Neural progenitor cell (in vitro differentiated cells): ENCODE data around the gene KLC1. TPM values are rescaled to one million over a fixed set of nuclear protein-coding genes. Genes with fewer than 3 reads are reported as not detected.

Source experiments
- DNase-seq: peaks from one replicate; pipeline ENCODE4 v3.0.0-alpha.2; 2016; ENCODE audit warnings: low spot score
- H2AFZ ChIP-seq: fragments of 200-600 bp; sonication (generic); replicated peaks from 2 replicates; pipeline ENCODE4 v1.6.1; 2016; ENCODE audit warnings: antibody characterized with exemption
- H3F3A ChIP-seq: fragments of 200-600 bp; sonication (generic); 2 replicates; pipeline ENCODE4 v1.6.1; 2016; ENCODE audit warnings: antibody characterized with exemption, low read depth
- H3K27ac ChIP-seq: fragments of 200-600 bp; sonication (generic); 2 replicates; pipeline ENCODE4 v1.5.1; 2016; ENCODE audit warnings: mild to moderate bottlenecking
- H3K27me3 ChIP-seq: fragments of 200-600 bp; sonication (generic); 2 replicates; pipeline ENCODE4 v1.6.1; 2016; ENCODE audit warnings: mild to moderate bottlenecking, moderate library complexity
- H3K36me3 ChIP-seq: fragments of 200-600 bp; sonication (generic); 2 replicates; pipeline ENCODE4 v1.5.1; 2016
- H3K4me1 ChIP-seq: fragments of 200-600 bp; sonication (generic); 2 replicates; pipeline ENCODE4 v1.6.1; 2016; ENCODE audit warnings: mixed run types
- H3K4me2 ChIP-seq: fragments of 200-600 bp; sonication (generic); 2 replicates; pipeline ENCODE4 v1.6.1; 2016
- H3K4me3 ChIP-seq: fragments of 200-600 bp; sonication (generic); 2 replicates; pipeline ENCODE4 v1.5.1; 2016
- H3K79me2 ChIP-seq: fragments of 200-600 bp; sonication (generic); 2 replicates; pipeline ENCODE4 v1.6.1; 2016; ENCODE audit warnings: low read depth
- H3K9ac ChIP-seq: fragments of 200-600 bp; sonication (generic); 2 replicates; pipeline ENCODE4 v1.6.1; 2016
- H3K9me3 ChIP-seq: fragments of 200-600 bp; sonication (generic); 2 replicates; pipeline ENCODE4 v1.5.1; 2016; ENCODE audit warnings: low read depth
- H4K20me1 ChIP-seq: fragments of 200-600 bp; sonication (generic); 2 replicates; pipeline ENCODE4 v1.6.1; 2016; ENCODE audit warnings: low read depth
- H3K27ac Mint-ChIP-seq: 3 replicates; pipeline ENCODE4 v1.8.0; 2021; ENCODE audit warnings: mixed read lengths
- H3K27me3 Mint-ChIP-seq: 2 replicates; pipeline ENCODE4 v1.8.0; 2022; ENCODE audit warnings: low read depth, mild to moderate bottlenecking, inconsistent platforms, moderate library complexity, mixed read lengths; ENCODE audit not compliant: insufficient read depth
- H3K36me3 Mint-ChIP-seq: 3 replicates; pipeline ENCODE4 v1.8.0; 2021; ENCODE audit warnings: mixed read lengths
- H3K4me1 Mint-ChIP-seq: 3 replicates; pipeline ENCODE4 v1.8.0; 2021; ENCODE audit warnings: mixed read lengths
- H3K4me3 Mint-ChIP-seq: 3 replicates; pipeline ENCODE4 v1.8.0; 2021; ENCODE audit warnings: mild to moderate bottlenecking, moderate library complexity, mixed read lengths
- H3K9me3 Mint-ChIP-seq: 3 replicates; pipeline ENCODE4 v1.8.0; 2020; ENCODE audit warnings: mixed read lengths
- EZH2 ChIP-seq: fragments of 200-600 bp; sonication (generic); IDR thresholded peaks from 2 replicates; pipeline ENCODE4 v1.6.1; 2017; ENCODE audit warnings: antibody characterized with exemption, mild to moderate bottlenecking, moderate library complexity
- EZH2phosphoT487 ChIP-seq: fragments of 200-600 bp; sonication (generic); IDR thresholded peaks from 2 replicates; pipeline ENCODE4 v1.6.1; 2017; ENCODE audit warnings: antibody characterized with exemption
- total RNA-seq: library from RNA; depleted of rRNA; stranded (reverse); fragments of >200 nt; gene quantifications from 2 replicates; pipeline ENCODE4 v1.2.3, GENCODE V29; 2015; ENCODE audit warnings: low replicate concordance
- TF ChIP-seq, protein P1 (sequence below): fragments of 200-600 bp; sonication (generic); IDR thresholded peaks from 2 replicates; pipeline ENCODE4 v1.5.1; 2017; ENCODE audit warnings: antibody characterized with exemption, mild to moderate bottlenecking

KLC1 gene
- total RNA-seq, 1 donor from 2014 or later, result 163 TPM

DNA sequence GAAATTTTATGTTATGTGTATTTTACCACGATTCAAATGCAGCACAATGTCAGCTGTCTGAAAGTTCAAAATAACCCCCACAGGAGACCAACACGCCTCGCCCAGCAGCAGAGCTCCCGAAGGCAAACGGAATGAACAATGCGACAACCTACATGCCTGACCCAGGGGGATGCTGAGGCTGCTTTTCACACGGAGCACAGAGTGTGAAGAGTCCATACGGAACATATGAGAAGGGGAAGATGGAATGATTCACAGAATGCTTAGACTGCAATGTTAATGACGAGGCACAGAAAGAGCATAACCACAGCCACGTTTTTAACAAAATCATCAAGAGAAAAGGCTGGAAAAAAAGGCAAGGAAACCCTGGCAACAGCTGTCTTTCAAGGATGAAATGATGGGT is 109.2 kb downstream of the KLC1 start:
- no peak overlapping the region for H3K4me3 ChIP-seq
- peaks cover 5% of the 10 kb centered on the region for H4K20me1 ChIP-seq
- H3K27me3 Mint-ChIP-seq, result peaks cover 4% of the 10 kb centered on the region
- H3K36me3 Mint-ChIP-seq, result peaks cover 15% of the 10 kb centered on the region
- no peak overlapping the region for H2AFZ ChIP-seq
- H3K27ac ChIP-seq, result no peak overlapping the region
- no peaks in the 10 kb centered on the region for H3K36me3 ChIP-seq
- H3K4me1 ChIP-seq, result peaks cover 5% of the 10 kb centered on the region
- H3K27me3 ChIP-seq, result no peaks in the 10 kb centered on the region
- no peak overlapping the region for H3K9ac ChIP-seq
- peak overlapping the region; percentile 81 for H3K27ac Mint-ChIP-seq
- H3K9me3 Mint-ChIP-seq, result no peaks in the 10 kb centered on the region
- TF ChIP-seq EZH2phosphoT487, result no peak
- TF ChIP-seq, protein P1, sequence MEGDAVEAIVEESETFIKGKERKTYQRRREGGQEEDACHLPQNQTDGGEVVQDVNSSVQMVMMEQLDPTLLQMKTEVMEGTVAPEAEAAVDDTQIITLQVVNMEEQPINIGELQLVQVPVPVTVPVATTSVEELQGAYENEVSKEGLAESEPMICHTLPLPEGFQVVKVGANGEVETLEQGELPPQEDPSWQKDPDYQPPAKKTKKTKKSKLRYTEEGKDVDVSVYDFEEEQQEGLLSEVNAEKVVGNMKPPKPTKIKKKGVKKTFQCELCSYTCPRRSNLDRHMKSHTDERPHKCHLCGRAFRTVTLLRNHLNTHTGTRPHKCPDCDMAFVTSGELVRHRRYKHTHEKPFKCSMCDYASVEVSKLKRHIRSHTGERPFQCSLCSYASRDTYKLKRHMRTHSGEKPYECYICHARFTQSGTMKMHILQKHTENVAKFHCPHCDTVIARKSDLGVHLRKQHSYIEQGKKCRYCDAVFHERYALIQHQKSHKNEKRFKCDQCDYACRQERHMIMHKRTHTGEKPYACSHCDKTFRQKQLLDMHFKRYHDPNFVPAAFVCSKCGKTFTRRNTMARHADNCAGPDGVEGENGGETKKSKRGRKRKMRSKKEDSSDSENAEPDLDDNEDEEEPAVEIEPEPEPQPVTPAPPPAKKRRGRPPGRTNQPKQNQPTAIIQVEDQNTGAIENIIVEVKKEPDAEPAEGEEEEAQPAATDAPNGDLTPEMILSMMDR, result no peak
- TF ChIP-seq EZH2, result no peak
- H3K79me2 ChIP-seq, result no peaks in the 10 kb centered on the region
- H3F3A ChIP-seq, result no peaks in the 10 kb centered on the region
- H3K4me2 ChIP-seq, result no peak overlapping the region
- H3K4me3 Mint-ChIP-seq, result peak overlapping the region; percentile 21
- no peak for DNase-seq
- H3K4me1 Mint-ChIP-seq, result peaks cover 4% of the 10 kb centered on the region
- H3K9me3 ChIP-seq, result no peaks in the 10 kb centered on the region

DNA sequence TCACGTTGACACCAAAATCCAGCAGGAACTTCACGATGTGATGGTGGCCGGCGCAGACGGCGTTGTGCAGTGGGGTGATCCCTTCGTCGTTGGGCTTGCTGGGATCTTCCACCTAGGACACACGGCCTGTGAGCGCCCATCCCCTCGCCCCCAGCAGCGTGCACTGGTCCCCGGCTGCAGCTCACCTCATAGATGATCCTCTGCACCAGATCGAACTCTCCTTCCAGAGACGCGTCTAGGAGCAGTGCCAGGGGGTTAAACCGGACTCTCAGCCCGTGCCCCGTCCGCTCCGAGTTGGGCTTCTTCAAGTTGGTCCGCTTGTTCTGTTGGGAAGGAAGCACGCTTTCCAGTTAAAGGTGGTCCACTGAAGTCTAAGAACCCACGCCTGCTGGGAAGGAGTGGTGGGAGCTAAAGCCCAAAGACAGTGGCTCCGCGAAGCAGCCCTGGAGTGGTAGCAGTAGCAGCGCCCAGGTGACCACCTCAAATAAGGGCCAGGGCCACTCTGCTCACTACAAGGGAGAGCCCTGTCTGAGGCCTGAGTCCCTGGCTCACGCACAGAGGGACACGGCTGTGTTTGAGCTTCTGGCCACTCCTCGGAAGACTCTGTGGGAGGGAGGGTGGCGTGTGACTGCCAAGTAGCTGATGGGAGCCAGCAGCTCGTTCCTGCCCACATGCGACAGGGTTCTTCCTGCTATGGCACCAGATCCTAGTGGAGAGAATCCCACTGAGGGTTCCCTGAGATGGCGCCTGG is 109.9 kb downstream of the KLC1 start:
- H3K9me3 ChIP-seq, result no peaks in the 10 kb centered on the region
- no peak overlapping the region for H2AFZ ChIP-seq
- no peaks in the 10 kb centered on the region for H3K79me2 ChIP-seq
- H3K4me1 Mint-ChIP-seq, result peaks cover 4% of the 10 kb centered on the region
- H3F3A ChIP-seq, result no peaks in the 10 kb centered on the region
- H3K9me3 Mint-ChIP-seq, result no peaks in the 10 kb centered on the region
- H3K36me3 Mint-ChIP-seq, result peaks cover 15% of the 10 kb centered on the region
- DNase-seq, result no peak
- no peaks in the 10 kb centered on the region for H3K27me3 ChIP-seq
- H3K4me2 ChIP-seq, result no peak overlapping the region
- H3K27me3 Mint-ChIP-seq, result peaks cover 4% of the 10 kb centered on the region
- TF ChIP-seq EZH2 (no peak), EZH2phosphoT487 (no peak)
- TF ChIP-seq, protein P1, result no peak
- peaks cover 5% of the 10 kb centered on the region for H4K20me1 ChIP-seq
- H3K27ac ChIP-seq, result no peak overlapping the region
- peak overlapping the region; percentile 21 for H3K4me3 Mint-ChIP-seq
- no peak overlapping the region for H3K4me3 ChIP-seq
- H3K27ac Mint-ChIP-seq, result peak overlapping the region; percentile 81
- peaks cover 5% of the 10 kb centered on the region for H3K4me1 ChIP-seq
- no peak overlapping the region for H3K9ac ChIP-seq
- no peaks in the 10 kb centered on the region for H3K36me3 ChIP-seq

DNA sequence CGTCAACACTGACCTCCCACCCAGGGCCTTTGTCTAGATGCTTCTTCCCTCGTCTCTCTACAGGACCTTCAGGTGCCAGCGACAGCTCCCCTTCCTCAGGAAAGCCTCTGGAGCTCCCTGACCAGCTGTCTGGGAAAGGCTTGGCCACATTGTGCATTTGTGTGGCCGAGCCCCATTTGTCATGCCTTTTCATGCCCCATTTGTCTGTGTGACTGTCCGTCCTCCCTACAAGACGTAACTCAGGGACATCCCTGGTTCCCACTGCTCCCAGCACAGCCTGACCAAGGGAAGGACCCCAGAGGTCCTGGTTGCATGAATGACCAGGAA is 110.4 kb downstream of the KLC1 start:
- Histone ChIP-seq H3K4me2 (no peak overlapping the region), H4K20me1 (peaks cover 5% of the 10 kb centered on the region), H3K27ac (no peak overlapping the region), H3K4me3 (no peak overlapping the region), H3K27me3 (no peaks in the 10 kb centered on the region), H2AFZ (no peak overlapping the region), H3K4me1 (peaks cover 5% of the 10 kb centered on the region), H3K9me3 (no peaks in the 10 kb centered on the region), H3K36me3 (no peaks in the 10 kb centered on the region), H3F3A (no peaks in the 10 kb centered on the region), H3K79me2 (no peaks in the 10 kb centered on the region), H3K9ac (no peak overlapping the region)
- H3K4me3 Mint-ChIP-seq, result no peak overlapping the region
- peak overlapping the region; percentile 72 for H3K27ac Mint-ChIP-seq
- H3K27me3 Mint-ChIP-seq, result peaks cover 4% of the 10 kb centered on the region
- DNase-seq, result no peak
- peaks cover 4% of the 10 kb centered on the region for H3K4me1 Mint-ChIP-seq
- peaks cover 15% of the 10 kb centered on the region for H3K36me3 Mint-ChIP-seq
- no peaks in the 10 kb centered on the region for H3K9me3 Mint-ChIP-seq
- no peak for TF ChIP-seq EZH2phosphoT487
- TF ChIP-seq EZH2, result no peak
- TF ChIP-seq, protein P1, result no peak
